ENCODE measurements around the gene COPG1. TPM values are rescaled to one million over a fixed set of nuclear protein-coding genes. Genes with fewer than 3 reads are reported as not detected.

COPG1 gene
- total and polyA plus RNA-seq, 11 donors: 78.6 to 121 (median 93.9) TPM

DNA sequence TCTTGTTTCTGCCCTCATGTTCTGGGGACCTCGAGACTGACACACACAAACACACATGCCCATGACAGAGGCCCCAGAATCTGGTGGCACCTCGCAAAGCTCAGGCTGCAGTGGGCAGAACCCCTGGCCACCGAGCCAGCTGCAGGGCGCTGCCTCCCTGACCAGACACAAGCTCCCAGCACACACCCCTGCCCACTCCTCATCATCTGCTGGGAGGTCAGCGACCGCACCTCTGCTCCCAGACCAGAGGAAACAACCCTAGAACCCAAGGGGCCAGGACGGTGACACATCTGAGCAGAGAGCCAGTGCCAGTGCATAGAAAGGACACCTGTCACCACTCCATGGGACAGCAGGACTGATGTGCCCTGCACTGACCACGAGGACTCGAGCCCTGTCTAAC is 72.5 kb downstream of the COPG1 start:
- peak in 1 of 5 donors; percentile 39 for DNase-seq
- no peaks in the 10 kb centered on the region for H3K9me3 ChIP-seq
- TF ChIP-seq CTCF (IDR thresholded peaks at IDR 0.05): no peak
- TF ChIP-seq POLR2A (IDR thresholded peaks at IDR 0.05): no peak
- no peak for ATAC-seq
- no peak overlapping the region for H3K27ac ChIP-seq
- peaks cover 0 to 11% (median 6%) of the 10 kb centered on the region in 12 donors for H3K4me1 ChIP-seq
- H3K4me3 ChIP-seq: no peak overlapping the region
- peaks cover 0 to 39% (median 6%) of the 10 kb centered on the region in 9 donors for H3K36me3 ChIP-seq
- 91 to 97% (median 92%) methylated on average over 5 to 9 of the region's 9 CpGs for WGBS, 4 donors
- intact Hi-C loops (cut with DNase I): no loop called here
- no peaks in the 10 kb centered on the region for H3K27me3 ChIP-seq

DNA sequence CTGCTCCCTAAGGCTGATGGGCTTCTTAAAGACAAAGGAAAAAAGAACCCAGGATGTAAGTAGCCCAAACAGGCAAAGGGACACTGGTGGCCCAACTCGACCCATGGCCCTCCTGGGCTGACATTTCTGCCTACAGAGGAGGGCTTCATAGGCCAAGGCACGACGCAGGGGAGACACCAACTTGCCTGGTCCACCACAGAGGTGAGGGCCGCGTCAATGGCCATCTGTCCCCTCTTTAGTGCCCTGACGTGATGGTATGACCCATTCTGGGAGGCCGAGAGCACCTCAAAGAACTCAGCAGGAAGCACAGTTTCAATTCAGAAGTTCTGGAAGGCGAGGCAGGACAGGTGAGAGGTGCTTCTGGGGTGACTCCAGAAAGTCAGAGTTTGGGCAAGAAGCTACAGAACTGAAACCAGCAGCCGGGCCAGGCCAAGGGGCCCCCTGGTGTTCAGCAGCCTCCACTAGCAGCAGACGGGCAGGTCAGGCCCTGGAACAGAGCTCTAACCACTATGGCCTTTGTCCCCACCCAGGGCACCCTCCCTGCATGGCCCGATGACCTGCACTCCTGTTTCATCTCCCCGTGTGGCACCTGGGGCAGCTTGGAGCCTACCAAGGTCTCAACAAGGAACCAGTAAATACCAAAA is 74.4 kb downstream of the COPG1 start:
- WGBS, 4 donors: 86 to 92% (median 89%) methylated on average over 10 to 12 of the region's 12 CpGs
- Histone ChIP-seq H3K36me3 (peaks cover 0 to 39% (median 6%) of the 10 kb centered on the region in 9 donors), H3K4me1 (no peaks in the 10 kb centered on the region), H3K27ac (no peak overlapping the region), H3K27me3 (no peaks in the 10 kb centered on the region), H3K9me3 (no peaks in the 10 kb centered on the region), H3K4me3 (no peak overlapping the region)
- ATAC-seq (no peak), DNase-seq (peak in 1 of 5 donors; percentile 54)
- TF ChIP-seq POLR2A (IDR thresholded peaks at IDR 0.05) (no peak), CTCF (IDR thresholded peaks at IDR 0.05) (peak in 1 of 12 donors; percentile 14)
- intact Hi-C loops (cut with DNase I): no loop called here

GRCh38 chr3:129324855-129325254 is 75.4 kb downstream of the COPG1 start:
- peaks cover 0 to 32% (median 6%) of the 10 kb centered on the region in 9 donors for H3K36me3 ChIP-seq

DNA sequence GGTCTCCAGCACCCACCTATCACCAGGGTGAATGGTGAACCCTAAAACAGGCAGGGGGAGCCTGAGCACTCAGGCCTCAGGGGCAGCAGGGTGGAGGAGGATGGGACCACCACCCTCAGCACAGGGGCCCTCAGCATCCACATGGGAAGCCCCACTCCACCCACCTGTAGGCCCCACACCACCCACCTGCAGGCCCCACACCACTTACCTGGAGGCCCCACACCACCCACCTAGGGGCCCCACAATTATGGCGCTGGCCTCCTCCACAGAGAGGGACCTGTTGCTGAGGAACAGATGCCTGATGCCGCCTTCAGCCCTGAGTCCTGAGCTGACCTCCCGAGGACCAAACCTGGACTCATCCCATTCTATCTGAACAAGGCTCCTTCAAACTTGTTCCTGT is 76.0 kb downstream of the COPG1 start:
- 98 to 100% (median 100%) methylated on average over 3 of the region's 3 CpGs for WGBS, 4 donors

More at GRCh38 chr3:129324855-129325254, 75.4 kb downstream of the COPG1 start:
- Histone ChIP-seq H3K4me3 (no peak overlapping the region), H3K4me1 (no peaks in the 10 kb centered on the region), H3K27me3 (no peaks in the 10 kb centered on the region), H3K27ac (no peak overlapping the region), H3K9me3 (no peaks in the 10 kb centered on the region)
- TF ChIP-seq POLR2A (IDR thresholded peaks at IDR 0.05) (no peak), CTCF (IDR thresholded peaks at IDR 0.05) (no peak)
- peak in 1 of 5 donors; percentile 47 for DNase-seq
- intact Hi-C loops (cut with DNase I): no loop called here
- no peak for ATAC-seq
- 91 to 100% (median 95%) methylated on average over 10 to 12 of the region's 12 CpGs for WGBS, 4 donors

More for the DNA sequence above, 76.0 kb downstream of the COPG1 start:
- no peak for TF ChIP-seq POLR2A (IDR thresholded peaks at IDR 0.05)
- no peak for TF ChIP-seq CTCF (IDR thresholded peaks at IDR 0.05)
- H3K4me1 ChIP-seq: no peaks in the 10 kb centered on the region
- ATAC-seq (no peak), DNase-seq (peak in 1 of 5 donors; percentile 17)
- H3K4me3 ChIP-seq: no peak overlapping the region
- H3K27me3 ChIP-seq: no peaks in the 10 kb centered on the region
- intact Hi-C loops (cut with DNase I): no loop called here
- no peaks in the 10 kb centered on the region for H3K9me3 ChIP-seq
- peaks cover 0 to 27% (median 3%) of the 10 kb centered on the region in 9 donors for H3K36me3 ChIP-seq
- no peak overlapping the region for H3K27ac ChIP-seq
